Right renal cortex interstitium (tissue), 3 donors: ENCODE results near the gene PSEN2. TPM values are rescaled to one million over a fixed set of nuclear protein-coding genes. Genes with fewer than 3 reads are reported as not detected.

Source experiments
- DNase-seq, 3 donors: peaks; one replicate each; pipeline ENCODE4 v3.0.0-alpha.2; 2013; ENCODE audit warnings: low read depth in 3 of 3, low spot score in 2 of 3
- polyA plus RNA-seq, 3 donors: library from polyadenylated mRNA; unstranded; fragments of 120-200 nt; gene quantifications; one replicate each; pipeline ENCODE4 v1.2.1, GENCODE V29; 2013; ENCODE audit not compliant: insufficient read length in 3 of 3

PSEN2 gene
- polyA plus RNA-seq, 3 donors, result 15.8 to 17.8 (median 16.8) TPM

DNA sequence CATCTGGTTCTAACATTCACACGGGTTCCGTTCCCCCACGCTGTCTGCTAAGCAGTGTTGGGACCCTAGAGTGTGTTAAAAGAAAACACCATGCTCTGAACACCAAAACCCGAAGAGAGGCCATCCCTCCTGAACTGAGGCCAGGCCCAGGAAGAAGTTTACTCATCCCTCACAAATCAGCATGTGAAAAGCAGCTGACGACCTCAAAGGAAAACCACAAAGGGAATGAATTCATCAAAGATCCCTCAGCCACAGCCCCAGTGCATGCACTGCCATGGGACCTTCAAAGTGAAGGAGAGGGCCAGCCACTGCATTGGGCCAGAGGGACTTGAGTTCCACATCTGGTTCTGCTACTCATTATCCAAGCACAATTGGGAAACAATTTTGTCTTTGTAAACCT is 7.0 kb upstream of the PSEN2 start:
- no peak for DNase-seq

- no peak for DNase-seq
Measured at GRCh38 chr1:226864311-226864710, 6.1 kb upstream of the PSEN2 start.

DNA sequence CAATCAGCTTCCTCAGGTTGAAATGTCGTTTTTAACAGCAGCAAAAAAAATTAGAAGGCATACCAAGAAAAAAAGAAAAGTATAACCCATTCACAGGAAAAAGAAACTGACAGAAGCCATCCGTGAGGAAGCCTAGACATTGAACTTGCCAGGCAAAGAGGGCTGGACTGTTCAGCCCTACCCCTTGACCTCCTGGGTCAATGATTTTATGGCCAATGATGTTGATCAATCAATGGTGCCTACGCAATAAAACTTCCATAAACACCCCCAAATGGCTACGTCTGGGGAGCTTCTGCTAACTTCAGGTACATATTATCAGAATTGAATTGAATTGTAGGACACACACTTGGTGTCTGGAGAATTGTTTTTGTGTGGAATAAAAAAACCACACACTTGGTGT is 4.8 kb upstream of the PSEN2 start:
- no peak for DNase-seq

DNA sequence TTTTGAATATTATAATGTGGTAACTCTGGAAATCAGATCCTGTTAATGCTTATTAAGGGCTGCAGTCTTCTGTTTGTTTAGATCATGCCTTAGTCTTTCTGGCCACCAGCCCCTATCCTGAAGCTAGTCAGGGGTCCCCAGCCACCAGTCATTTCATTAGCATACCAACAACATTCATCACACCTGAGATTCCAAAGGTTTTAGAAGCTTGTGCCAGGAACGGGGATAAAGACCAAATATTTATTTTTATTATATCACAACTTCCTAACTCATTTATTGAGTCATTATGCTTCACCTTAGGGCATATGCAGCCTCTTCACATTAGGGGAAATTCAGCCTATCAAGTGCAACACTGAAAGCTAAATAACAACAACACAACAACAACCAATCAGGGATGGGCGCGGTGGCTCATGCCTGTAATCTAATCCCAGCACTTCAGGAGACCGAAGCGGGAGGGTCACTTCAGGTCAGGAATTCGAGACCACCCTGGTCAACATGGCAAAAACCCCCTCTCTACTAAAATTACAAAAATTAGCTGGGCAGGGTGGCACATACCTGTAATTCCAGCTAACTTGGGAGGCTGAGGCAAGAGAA is 2.9 kb upstream of the PSEN2 start:
- no peak for DNase-seq

DNA sequence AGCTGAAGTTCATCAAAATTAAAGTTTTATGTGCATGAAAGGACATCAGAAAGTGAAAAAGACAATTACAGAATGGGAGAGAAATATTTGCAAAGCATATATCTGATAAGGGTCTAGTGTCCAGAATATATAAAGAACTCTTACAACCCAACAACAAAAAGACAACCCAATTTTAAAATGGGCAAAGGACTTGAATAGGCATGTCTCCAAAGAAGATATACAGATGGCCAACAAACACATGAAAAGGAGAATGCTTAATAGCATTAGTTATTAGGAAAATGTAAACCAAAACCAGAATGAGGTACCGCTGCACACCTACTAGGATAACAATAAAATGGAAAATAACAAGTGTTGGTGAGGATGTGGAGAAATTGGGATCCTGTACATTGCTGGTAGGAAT is 1.7 kb upstream of the PSEN2 start:
- no peak for DNase-seq

DNA sequence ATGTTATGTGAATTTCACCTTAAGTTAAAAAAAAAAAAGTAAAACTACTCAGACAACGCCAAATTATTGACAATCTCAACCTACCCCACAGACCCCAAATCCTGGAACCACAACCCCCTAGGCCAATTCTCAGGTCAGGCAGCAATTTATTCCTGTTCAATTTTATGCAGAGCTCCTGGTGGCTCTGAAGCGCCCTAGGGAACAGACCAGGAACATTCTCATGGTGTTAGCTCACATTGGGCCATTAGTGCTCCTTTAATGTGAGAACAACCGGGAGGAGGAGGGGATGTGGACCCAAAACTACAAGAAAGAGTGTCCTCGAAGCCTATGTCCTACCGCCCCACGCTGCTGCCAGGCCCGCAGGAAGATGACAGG is 403 bp upstream of the PSEN2 start:
- no peak for DNase-seq

GRCh38 chr1:226871636-226872327 is 1.4 kb downstream of the PSEN2 start:
- DNase-seq, result no peak

- no peak for DNase-seq
Measured at GRCh38 chr1:226872437-226872836, 2.0 kb downstream of the PSEN2 start.

GRCh38 chr1:226873771-226874578 is 3.6 kb downstream of the PSEN2 start:
- no peak for DNase-seq

DNA sequence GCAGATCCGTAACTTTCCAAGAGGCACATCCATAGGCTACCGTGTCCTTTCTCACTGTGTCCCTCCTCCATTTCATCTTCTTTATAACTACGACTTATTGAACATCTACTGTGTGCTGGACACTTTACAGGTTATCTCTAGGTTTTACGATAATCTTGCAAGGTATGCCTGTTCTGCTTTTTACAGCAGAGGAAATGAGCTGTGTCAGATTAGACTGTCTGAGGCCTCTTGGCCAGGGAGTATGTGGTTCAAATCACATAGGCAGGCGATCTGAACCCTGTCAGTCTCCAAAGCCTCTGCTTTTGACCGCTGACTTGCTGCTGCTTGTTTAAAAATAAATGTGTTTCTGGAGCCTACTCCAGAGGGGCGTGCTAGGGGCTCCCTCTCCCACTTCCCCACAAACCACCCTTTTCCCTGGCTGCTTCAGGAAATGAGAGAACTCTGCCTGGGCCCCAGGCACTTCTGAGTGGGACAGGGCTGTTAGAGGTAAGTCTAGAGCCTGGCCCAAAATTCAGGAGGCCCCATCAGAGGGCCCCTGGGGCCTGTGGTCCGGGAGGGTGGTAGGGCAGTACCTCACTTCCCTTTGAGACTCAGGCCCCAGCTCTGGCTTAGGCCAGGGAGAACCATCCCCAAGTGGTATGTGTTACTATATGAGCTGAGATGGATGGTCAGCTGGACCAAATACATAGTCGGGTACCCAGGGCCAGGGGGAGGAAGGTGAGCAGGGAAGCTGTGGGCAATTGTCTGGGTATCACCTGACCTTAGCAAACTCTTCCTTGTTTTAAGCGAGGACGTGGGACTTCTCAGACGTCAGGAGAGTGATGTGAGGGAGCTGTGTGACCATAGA is 4.4 kb downstream of the PSEN2 start:
- no peak for DNase-seq

GRCh38 chr1:226875641-226876295 is 5.4 kb downstream of the PSEN2 start:
- DNase-seq, result no peak

DNA sequence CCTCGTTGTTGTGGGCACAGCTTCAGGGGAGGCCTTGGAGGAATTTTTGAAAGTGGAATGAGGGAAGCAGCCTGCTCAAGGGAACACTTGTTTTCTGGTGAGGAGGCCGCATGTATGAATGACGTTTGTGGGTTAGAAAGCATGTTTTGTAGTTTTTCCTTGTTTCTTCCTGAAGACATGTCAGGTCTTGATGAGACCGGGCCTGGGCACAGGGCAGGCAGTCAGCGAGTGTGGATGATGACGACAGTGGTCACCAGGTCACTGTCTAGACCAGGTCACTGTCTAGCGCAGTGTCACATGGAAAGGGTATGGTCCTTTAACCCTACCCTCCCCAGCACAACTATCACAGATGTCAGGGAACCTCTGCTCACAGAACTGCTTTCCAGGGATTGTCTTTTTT is 7.3 kb downstream of the PSEN2 start:
- DNase-seq, result no peak

GRCh38 chr1:226880372-226881287 is 10.2 kb downstream of the PSEN2 start:
- no peak for DNase-seq

- DNase-seq, result no peak
Measured at GRCh38 chr1:226881515-226882185, 11.2 kb downstream of the PSEN2 start.

DNA sequence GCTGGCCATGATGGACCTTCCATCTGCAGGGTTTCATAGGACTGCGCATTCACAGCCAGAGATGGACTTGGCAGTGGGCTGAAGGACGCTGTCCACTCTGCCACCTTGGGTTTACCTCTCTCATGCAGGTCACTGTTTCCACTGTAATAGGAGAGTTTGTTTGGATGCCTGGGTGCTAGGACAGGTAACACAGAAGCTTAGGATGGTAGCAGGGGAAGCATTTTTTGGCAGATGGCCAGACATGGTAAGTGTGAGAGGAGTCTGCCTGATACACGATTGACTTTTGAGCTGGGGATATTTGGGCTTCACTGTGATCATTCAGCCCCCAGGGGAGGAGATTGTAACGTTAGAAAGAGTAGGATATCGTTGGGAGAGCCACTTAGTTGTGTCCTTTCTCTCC is 11.8 kb downstream of the PSEN2 start:
- no peak for DNase-seq

DNA sequence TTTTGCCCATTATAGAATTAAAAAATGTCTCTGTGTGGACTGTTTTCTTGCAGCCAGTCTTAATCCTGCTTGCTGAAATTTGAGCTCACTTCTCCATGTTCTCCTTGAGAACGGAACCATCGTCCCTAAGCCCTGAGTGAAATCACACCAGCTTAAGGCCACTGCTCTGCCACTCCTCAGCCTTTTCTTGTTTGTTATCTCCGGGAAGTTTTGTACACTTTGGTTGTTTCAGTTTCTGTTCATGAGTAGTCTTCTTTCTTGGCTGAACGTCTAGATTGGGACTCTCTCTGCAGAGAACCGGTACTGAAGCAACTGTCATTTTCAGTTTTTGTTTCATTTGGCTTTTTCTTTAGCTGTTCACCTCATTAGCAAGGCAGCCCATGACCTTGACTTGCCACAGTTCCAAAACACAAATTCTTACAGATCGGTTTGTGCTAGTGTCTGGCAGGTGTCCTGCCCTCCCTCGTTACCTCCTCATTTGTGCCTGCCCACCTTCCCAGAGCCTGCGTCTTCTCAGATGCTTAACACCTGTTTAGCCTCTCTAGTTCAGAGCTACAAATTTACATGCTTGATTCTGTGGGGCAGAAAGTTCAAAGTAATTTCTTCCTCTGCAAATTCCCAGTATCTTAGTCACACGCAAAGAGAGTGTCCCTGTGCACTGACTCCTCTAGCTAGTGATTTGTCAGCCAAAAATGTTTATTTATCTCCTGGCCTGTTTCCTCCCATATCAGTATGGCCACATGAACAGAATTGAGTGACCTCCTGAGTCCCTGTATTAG is 12.4 kb downstream of the PSEN2 start:
- DNase-seq, result no peak

- no peak for DNase-seq
Measured at GRCh38 chr1:226883630-226884029, 13.2 kb downstream of the PSEN2 start.

GRCh38 chr1:226884116-226884625 is 13.8 kb downstream of the PSEN2 start:
- no peak for DNase-seq
